ENCODE measurements around the gene NCSTN. TPM values are rescaled to one million over a fixed set of nuclear protein-coding genes. Genes with fewer than 3 reads are reported as not detected.
A peak's percentile ranks its signal among the peaks of the same experiment; 100 is the strongest.

NCSTN gene
- total and polyA plus RNA-seq, 9 of the 15 experiments (the other 6 are each of a cell fraction or from before 2014, with no cell fraction given): 21.3 to 91.1 (median 57.9) TPM

DNA sequence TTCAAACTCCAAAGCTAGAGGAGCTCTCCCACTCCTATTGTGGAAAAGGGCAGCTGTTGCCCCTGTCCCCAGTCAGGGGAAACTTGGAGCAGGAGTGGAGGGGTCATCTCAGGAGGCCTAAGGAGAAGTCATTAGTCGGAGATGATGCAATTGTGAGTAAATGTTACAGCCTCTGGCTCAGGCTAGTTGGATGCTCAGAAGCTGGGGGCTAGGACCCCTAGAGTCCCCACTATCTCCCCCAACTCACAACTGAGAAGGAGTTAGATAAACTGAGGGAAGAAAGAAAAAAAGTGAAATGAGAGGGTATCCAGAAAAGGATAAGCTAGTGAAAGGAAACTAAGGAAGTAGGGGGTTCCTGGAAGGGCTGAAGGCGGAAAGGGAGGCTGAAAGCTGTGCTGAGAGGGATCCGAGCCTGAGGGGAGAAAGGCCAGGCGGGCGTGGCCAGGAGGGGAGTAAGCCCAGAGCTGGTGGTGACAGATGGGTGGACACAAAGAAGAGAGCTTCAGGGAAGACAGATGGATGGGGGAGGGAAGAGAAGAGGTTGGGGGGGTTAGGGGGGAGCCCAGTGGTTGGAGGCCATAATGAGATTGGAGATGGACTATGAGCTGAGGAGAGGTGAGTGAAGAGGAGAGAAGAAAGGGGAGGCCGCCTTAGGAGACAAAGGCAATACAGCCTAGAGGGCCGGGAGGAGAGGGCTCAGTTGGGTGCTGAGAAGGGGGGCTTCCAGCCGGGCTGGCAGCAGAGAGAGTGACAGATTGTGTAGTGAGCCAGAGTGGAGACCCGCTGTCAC, 19.2 kb downstream of the NCSTN start (continued):
- TF ChIP-seq ESRRA (IDR thresholded peaks at IDR 0.05; ENCODE audit: borderline replicate concordance, low read depth) (0 out of 2 replicates have a peak, but pooled peaks have one; percentile 27), SMAD4 (CRISPR knock-in tag; conservative IDR thresholded peaks at IDR 0.05) (peak; percentile 81), CCAR2 (IDR thresholded peaks at IDR 0.05; ENCODE audit: low read depth, low read length) (no peak), MAFG (tag; conservative IDR thresholded peaks at IDR 0.05) (no peak), HMG20A (CRISPR knock-in tag; conservative IDR thresholded peaks at IDR 0.05) (no peak), ZNF79 (CRISPR knock-in tag; IDR thresholded peaks at IDR 0.05; ENCODE audit: low read depth) (peak; percentile 20; the same call in 1 of the 2 replicates), CBX5 (IDR thresholded peaks at IDR 0.05; ENCODE audit: borderline replicate concordance, low read depth) (no peak), ZNF444 (CRISPR knock-in tag; IDR thresholded peaks at IDR 0.05) (no peak), EP300 (IDR thresholded peaks at IDR 0.05; ENCODE audit: low read length) (peak; percentile 64), NFATC3 (IDR thresholded peaks at IDR 0.05) (peak; percentile 71; the same call in 1 of the 2 replicates), NR2C1 (IDR thresholded peaks at IDR 0.05) (peak; percentile 35; the same call in 1 of the 2 replicates), NR2C1 (tag; IDR thresholded peaks at IDR 0.05) (peak; percentile 64; the same call in 1 of the 2 replicates), SIN3B (IDR thresholded peaks at IDR 0.05; ENCODE audit: low read depth) (no peak)
- TF ChIP-seq, protein P1, sequence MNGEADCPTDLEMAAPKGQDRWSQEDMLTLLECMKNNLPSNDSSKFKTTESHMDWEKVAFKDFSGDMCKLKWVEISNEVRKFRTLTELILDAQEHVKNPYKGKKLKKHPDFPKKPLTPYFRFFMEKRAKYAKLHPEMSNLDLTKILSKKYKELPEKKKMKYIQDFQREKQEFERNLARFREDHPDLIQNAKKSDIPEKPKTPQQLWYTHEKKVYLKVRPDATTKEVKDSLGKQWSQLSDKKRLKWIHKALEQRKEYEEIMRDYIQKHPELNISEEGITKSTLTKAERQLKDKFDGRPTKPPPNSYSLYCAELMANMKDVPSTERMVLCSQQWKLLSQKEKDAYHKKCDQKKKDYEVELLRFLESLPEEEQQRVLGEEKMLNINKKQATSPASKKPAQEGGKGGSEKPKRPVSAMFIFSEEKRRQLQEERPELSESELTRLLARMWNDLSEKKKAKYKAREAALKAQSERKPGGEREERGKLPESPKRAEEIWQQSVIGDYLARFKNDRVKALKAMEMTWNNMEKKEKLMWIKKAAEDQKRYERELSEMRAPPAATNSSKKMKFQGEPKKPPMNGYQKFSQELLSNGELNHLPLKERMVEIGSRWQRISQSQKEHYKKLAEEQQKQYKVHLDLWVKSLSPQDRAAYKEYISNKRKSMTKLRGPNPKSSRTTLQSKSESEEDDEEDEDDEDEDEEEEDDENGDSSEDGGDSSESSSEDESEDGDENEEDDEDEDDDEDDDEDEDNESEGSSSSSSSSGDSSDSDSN (IDR thresholded peaks at IDR 0.05; ENCODE audit: borderline replicate concordance in 1 of 2, low read depth in 2 of 2, low read length in 2 of 2): 0 out of 4 replicates have a peak, but pooled peaks of 1 of the 2 experiments have one; percentile 59
- TF ChIP-seq, protein P2, sequence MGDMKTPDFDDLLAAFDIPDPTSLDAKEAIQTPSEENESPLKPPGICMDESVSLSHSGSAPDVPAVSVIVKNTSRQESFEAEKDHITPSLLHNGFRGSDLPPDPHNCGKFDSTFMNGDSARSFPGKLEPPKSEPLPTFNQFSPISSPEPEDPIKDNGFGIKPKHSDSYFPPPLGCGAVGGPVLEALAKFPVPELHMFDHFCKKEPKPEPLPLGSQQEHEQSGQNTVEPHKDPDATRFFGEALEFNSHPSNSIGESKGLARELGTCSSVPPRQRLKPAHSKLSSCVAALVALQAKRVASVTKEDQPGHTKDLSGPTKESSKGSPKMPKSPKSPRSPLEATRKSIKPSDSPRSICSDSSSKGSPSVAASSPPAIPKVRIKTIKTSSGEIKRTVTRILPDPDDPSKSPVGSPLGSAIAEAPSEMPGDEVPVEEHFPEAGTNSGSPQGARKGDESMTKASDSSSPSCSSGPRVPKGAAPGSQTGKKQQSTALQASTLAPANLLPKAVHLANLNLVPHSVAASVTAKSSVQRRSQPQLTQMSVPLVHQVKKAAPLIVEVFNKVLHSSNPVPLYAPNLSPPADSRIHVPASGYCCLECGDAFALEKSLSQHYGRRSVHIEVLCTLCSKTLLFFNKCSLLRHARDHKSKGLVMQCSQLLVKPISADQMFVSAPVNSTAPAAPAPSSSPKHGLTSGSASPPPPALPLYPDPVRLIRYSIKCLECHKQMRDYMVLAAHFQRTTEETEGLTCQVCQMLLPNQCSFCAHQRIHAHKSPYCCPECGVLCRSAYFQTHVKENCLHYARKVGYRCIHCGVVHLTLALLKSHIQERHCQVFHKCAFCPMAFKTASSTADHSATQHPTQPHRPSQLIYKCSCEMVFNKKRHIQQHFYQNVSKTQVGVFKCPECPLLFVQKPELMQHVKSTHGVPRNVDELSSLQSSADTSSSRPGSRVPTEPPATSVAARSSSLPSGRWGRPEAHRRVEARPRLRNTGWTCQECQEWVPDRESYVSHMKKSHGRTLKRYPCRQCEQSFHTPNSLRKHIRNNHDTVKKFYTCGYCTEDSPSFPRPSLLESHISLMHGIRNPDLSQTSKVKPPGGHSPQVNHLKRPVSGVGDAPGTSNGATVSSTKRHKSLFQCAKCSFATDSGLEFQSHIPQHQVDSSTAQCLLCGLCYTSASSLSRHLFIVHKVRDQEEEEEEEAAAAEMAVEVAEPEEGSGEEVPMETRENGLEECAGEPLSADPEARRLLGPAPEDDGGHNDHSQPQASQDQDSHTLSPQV (IDR thresholded peaks at IDR 0.05): peak; percentile 54; the same call in 1 of the 2 replicates
- TF ChIP-seq, protein P3, sequence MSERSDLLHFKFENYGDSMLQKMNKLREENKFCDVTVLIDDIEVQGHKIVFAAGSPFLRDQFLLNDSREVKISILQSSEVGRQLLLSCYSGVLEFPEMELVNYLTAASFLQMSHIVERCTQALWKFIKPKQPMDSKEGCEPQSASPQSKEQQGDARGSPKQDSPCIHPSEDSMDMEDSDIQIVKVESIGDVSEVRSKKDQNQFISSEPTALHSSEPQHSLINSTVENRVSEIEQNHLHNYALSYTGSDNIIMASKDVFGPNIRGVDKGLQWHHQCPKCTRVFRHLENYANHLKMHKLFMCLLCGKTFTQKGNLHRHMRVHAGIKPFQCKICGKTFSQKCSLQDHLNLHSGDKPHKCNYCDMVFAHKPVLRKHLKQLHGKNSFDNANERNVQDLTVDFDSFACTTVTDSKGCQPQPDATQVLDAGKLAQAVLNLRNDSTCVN (CRISPR knock-in tag; IDR thresholded peaks at IDR 0.05): peak; percentile 71
- TF ChIP-seq, protein P4, sequence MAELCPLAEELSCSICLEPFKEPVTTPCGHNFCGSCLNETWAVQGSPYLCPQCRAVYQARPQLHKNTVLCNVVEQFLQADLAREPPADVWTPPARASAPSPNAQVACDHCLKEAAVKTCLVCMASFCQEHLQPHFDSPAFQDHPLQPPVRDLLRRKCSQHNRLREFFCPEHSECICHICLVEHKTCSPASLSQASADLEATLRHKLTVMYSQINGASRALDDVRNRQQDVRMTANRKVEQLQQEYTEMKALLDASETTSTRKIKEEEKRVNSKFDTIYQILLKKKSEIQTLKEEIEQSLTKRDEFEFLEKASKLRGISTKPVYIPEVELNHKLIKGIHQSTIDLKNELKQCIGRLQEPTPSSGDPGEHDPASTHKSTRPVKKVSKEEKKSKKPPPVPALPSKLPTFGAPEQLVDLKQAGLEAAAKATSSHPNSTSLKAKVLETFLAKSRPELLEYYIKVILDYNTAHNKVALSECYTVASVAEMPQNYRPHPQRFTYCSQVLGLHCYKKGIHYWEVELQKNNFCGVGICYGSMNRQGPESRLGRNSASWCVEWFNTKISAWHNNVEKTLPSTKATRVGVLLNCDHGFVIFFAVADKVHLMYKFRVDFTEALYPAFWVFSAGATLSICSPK (IDR thresholded peaks at IDR 0.05; ENCODE audit: borderline replicate concordance): no peak
